GM12891 (cell line): ENCODE measurements around the gene CACNA2D1.

Source experiments
- DNase-seq: peaks from one replicate; pipeline ENCODE4 v3.0.0; 2011; ENCODE audit warnings: low spot score; ENCODE audit not compliant: insufficient read length
- FAIRE-seq: peaks from 2 replicates; lab custom pipeline; 2011; peaks lifted over from hg19 to GRCh38; lab: Jason Lieb, UNC
- PAX5 ChIP-seq: IDR thresholded peaks from 2 replicates; pipeline ENCODE4 v1.6.1; 2011; ENCODE audit warnings: low read length, moderate library complexity, mild to moderate bottlenecking; ENCODE audit not compliant: insufficient read depth, severe bottlenecking
- POLR2A ChIP-seq: IDR thresholded peaks from 2 replicates; pipeline ENCODE4 v1.6.1; 2011; ENCODE audit warnings: low read depth, low read length, control low read depth
- POLR2AphosphoS5 ChIP-seq: IDR thresholded peaks from 2 replicates; pipeline ENCODE4 v1.6.1; 2011; ENCODE audit warnings: low read depth, low read length, control low read depth
- POU2F2 ChIP-seq: IDR thresholded peaks from 2 replicates; pipeline ENCODE4 v1.6.1; 2011; ENCODE audit warnings: low read depth, mild to moderate bottlenecking, control low read depth, low read length, moderate library complexity
- SPI1 ChIP-seq: IDR thresholded peaks from 2 replicates; pipeline ENCODE4 v1.6.1; 2011; ENCODE audit warnings: low read depth, low read length, control low read depth
- TAF1 ChIP-seq: IDR thresholded peaks from 2 replicates; pipeline ENCODE4 v1.6.1; 2011; ENCODE audit warnings: low read depth, low read length, control low read depth

Gene CACNA2D1

GRCh38 chr7:82235713-82236112 is 207.9 kb downstream of the CACNA2D1 start:
- TF ChIP-seq SPI1: no peak
- TF ChIP-seq POU2F2: no peak
- TF ChIP-seq POLR2A: no peak
- no peak for TF ChIP-seq TAF1
- no peak for TF ChIP-seq POLR2AphosphoS5
- TF ChIP-seq PAX5: no peak
- DNase-seq (no peak), FAIRE-seq (no peak)

GRCh38 chr7:82234457-82235049 is 209.0 kb downstream of the CACNA2D1 start:
- TF ChIP-seq POU2F2: no peak
- TF ChIP-seq POLR2A: no peak
- no peak for TF ChIP-seq SPI1
- TF ChIP-seq POLR2AphosphoS5: no peak
- TF ChIP-seq TAF1: no peak
- TF ChIP-seq PAX5: no peak
- no peak for FAIRE-seq
- DNase-seq: no peak

GRCh38 chr7:82230811-82231581 is 212.6 kb downstream of the CACNA2D1 start:
- TF ChIP-seq SPI1 (no peak), POLR2A (no peak)
- no peak for DNase-seq
- no peak for FAIRE-seq

GRCh38 chr7:82229164-82229563 is 214.4 kb downstream of the CACNA2D1 start:
- DNase-seq: no peak
- no peak for FAIRE-seq

GRCh38 chr7:82226191-82226590 is 217.4 kb downstream of the CACNA2D1 start:
- TF ChIP-seq TAF1: no peak
- no peak for TF ChIP-seq POLR2A
- no peak for TF ChIP-seq POLR2AphosphoS5
- TF ChIP-seq POU2F2: no peak
- TF ChIP-seq SPI1: no peak
- TF ChIP-seq PAX5: no peak
- no peak for DNase-seq
- no peak for FAIRE-seq

More at GRCh38 chr7:82229164-82229563, 214.4 kb downstream of the CACNA2D1 start:
- TF ChIP-seq POLR2AphosphoS5 (no peak), POLR2A (no peak), POU2F2 (no peak), PAX5 (no peak), TAF1 (no peak), SPI1 (no peak)

GRCh38 chr7:82224529-82224928 is 219.0 kb downstream of the CACNA2D1 start:
- DNase-seq: no peak
- TF ChIP-seq TAF1: no peak
- TF ChIP-seq SPI1: no peak
- TF ChIP-seq POLR2AphosphoS5: no peak
- no peak for TF ChIP-seq PAX5
- TF ChIP-seq POU2F2: no peak
- TF ChIP-seq POLR2A: no peak
- FAIRE-seq: no peak

GRCh38 chr7:82223580-82223979 is 220.0 kb downstream of the CACNA2D1 start:
- DNase-seq (no peak), FAIRE-seq (no peak)
- no peak for TF ChIP-seq POU2F2

- FAIRE-seq (no peak), DNase-seq (no peak)
- TF ChIP-seq TAF1: no peak
- TF ChIP-seq PAX5: no peak
- no peak for TF ChIP-seq SPI1
- no peak for TF ChIP-seq POLR2A
- no peak for TF ChIP-seq POU2F2
- no peak for TF ChIP-seq POLR2AphosphoS5
Observed at GRCh38 chr7:82221152-82221674, 222.4 kb downstream of the CACNA2D1 start.

GRCh38 chr7:82212466-82212865 is 231.1 kb downstream of the CACNA2D1 start:
- TF ChIP-seq TAF1 (no peak), SPI1 (no peak), POLR2A (no peak), PAX5 (no peak), POU2F2 (no peak), POLR2AphosphoS5 (no peak)

GRCh38 chr7:82211333-82211732 is 232.2 kb downstream of the CACNA2D1 start:
- TF ChIP-seq PAX5: no peak
- no peak for TF ChIP-seq POLR2AphosphoS5
- TF ChIP-seq TAF1: no peak
- TF ChIP-seq POU2F2: no peak
- no peak for TF ChIP-seq POLR2A
- no peak for TF ChIP-seq SPI1
- FAIRE-seq: no peak
- no peak for DNase-seq

More at GRCh38 chr7:82212466-82212865, 231.1 kb downstream of the CACNA2D1 start:
- DNase-seq (no peak), FAIRE-seq (no peak)

- no peak for DNase-seq
- FAIRE-seq: no peak
- TF ChIP-seq POLR2AphosphoS5 (no peak), POU2F2 (no peak), POLR2A (no peak), TAF1 (no peak), PAX5 (no peak), SPI1 (no peak)
Observed at GRCh38 chr7:82210416-82211184, 233.0 kb downstream of the CACNA2D1 start.
